K562 (cell line): ENCODE results near the gene COG3. TPM values are rescaled to one million over a fixed set of nuclear protein-coding genes. Genes with fewer than 3 reads are reported as not detected.

Experiments
- ATAC-seq: fragments of 200-7000 bp; cut with Tn5 transposase; 3 replicates; pipeline ENCODE4 v1.9.1; 2020; ENCODE audit warnings: moderate library complexity
- BruUV-seq: library from RNA; stranded (reverse); fragments of 400-500 nt; replicated peaks from 2 replicates; lab custom pipeline; 2021; lab: Mats Ljungman, UMichigan
- CTCF ChIA-PET: fragments of 300-600 bp; formaldehyde crosslinking; extraction: SDS; loops from one replicate; lab custom pipeline; 2021; ENCODE audit warnings: low intra/inter-chr PET ratio; lab: Yijun Ruan, JAX
- POLR2A ChIA-PET: fragments of 300-600, 350-650 bp; sonication (Branson Sonifier 250); formaldehyde crosslinking; extraction: SDS; loops from one replicate; lab custom pipeline; 2021; ENCODE audit warnings: antibody characterized with exemption, inconsistent platforms; lab: Yijun Ruan, JAX
- DNase-seq, 4 experiments: peaks; one replicate each; pipeline versions ENCODE4 v3.0.0 to v3.0.0-alpha.2; 2011 to 2018; ENCODE audit warnings: low spot score in 3 of 4, mixed read lengths in 3 of 4; ENCODE audit errors: extremely low read depth in 1 of 4
- FAIRE-seq: peaks from 2 replicates; lab custom pipeline; 2011; peaks lifted over from hg19 to GRCh38; lab: Jason Lieb, UNC
- H2AFZ ChIP-seq: 2 replicates; pipeline ENCODE4 v1.6.0; 2011; ENCODE audit warnings: low read depth, low read length, control low read depth, inconsistent platforms
- H3K27ac ChIP-seq: fragments of 200-600 bp; 3 replicates; pipeline ENCODE4 v1.8.0; 2011; ENCODE audit warnings: low read depth, mild to moderate bottlenecking, control low read depth, inconsistent platforms, low read length, moderate library complexity, mixed read lengths; ENCODE audit errors: extremely low read depth
- H3K27me3 ChIP-seq, 2 experiments: fragments of 300-600 bp in 1 of 2; 2 replicates in 1 of 2; 3 replicates in 1 of 2; pipeline versions ENCODE4 v1.6.0 to v1.8.0; 2011; ENCODE audit warnings: inconsistent platforms in 2 of 2, low read length in 2 of 2, mild to moderate bottlenecking in 1 of 2, mixed read lengths in 1 of 2, moderate library complexity in 1 of 2; ENCODE audit not compliant: control insufficient read depth in 2 of 2, insufficient read depth in 2 of 2
- H3K36me3 ChIP-seq: fragments of 300-600 bp; 3 replicates; pipeline ENCODE4 v1.8.0; 2011; ENCODE audit warnings: mild to moderate bottlenecking, low read length, inconsistent platforms; ENCODE audit not compliant: control insufficient read depth, insufficient read depth
- H3K4me1 ChIP-seq, 2 experiments: fragments of 200-600 bp in 1 of 2; replicated peaks in 1 of 2; 2 replicates in 1 of 2; 3 replicates in 1 of 2; pipeline versions ENCODE4 v1.5.1 to v1.8.0; 2011; ENCODE audit warnings: inconsistent platforms in 2 of 2, low read length in 2 of 2, mild to moderate bottlenecking in 1 of 2, mixed read lengths in 1 of 2, moderate library complexity in 1 of 2; ENCODE audit not compliant: control insufficient read depth in 2 of 2, insufficient read depth in 2 of 2
- H3K4me2 ChIP-seq: 2 replicates; pipeline ENCODE4 v1.6.1; 2011; ENCODE audit warnings: low read length, control low read depth, inconsistent platforms, mixed read lengths; ENCODE audit not compliant: insufficient read depth
- H3K4me3 ChIP-seq: fragments of 200-600 bp; sonication (generic), shearing (Covaris generic); 2 replicates; pipeline ENCODE4 v1.5.1; 2016; ENCODE audit warnings: control low read depth, inconsistent platforms
- H3K79me2 ChIP-seq: fragments of 200-600 bp; 3 replicates; pipeline ENCODE4 v1.8.0; 2011; ENCODE audit warnings: low read length, inconsistent platforms; ENCODE audit not compliant: control insufficient read depth, insufficient read depth
- H3K9ac ChIP-seq, 2 experiments: 2 replicates each; pipeline versions ENCODE4 v1.6.0 to v1.6.1; 2011; ENCODE audit warnings: low read depth in 2 of 2, low read length in 2 of 2, control low read depth in 1 of 2, inconsistent platforms in 1 of 2, mild to moderate bottlenecking in 1 of 2, mixed read lengths in 1 of 2; ENCODE audit not compliant: insufficient read depth in 1 of 2
- H3K9me1 ChIP-seq: one replicate; pipeline ENCODE4 v1.6.0; 2011; ENCODE audit warnings: inconsistent platforms, mild to moderate bottlenecking, low read length, moderate library complexity; ENCODE audit not compliant: control insufficient read depth, insufficient read depth
- H3K9me3 ChIP-seq: replicated peaks from 2 replicates; pipeline ENCODE4 v1.5.1; 2011; ENCODE audit warnings: low read depth, low read length, inconsistent platforms; ENCODE audit not compliant: control insufficient read depth, insufficient read depth
- H4K20me1 ChIP-seq: replicated peaks from 2 replicates; pipeline ENCODE4 v1.6.1; 2011; ENCODE audit warnings: low read length, inconsistent platforms, mixed read lengths; ENCODE audit not compliant: control insufficient read depth, insufficient read depth
- CBFA2T2 ChIP-seq: fragments of 450-650 bp; conservative IDR thresholded peaks from 2 replicates; pipeline ENCODE4 v1.6.1; 2017; ENCODE audit warnings: mild to moderate bottlenecking
- ELF1 ChIP-seq: fragments of 200-800 bp; sonication (Bioruptor generic); IDR thresholded peaks from 2 replicates; pipeline ENCODE4 v1.6.1; 2016; ENCODE audit warnings: missing genetic modification characterization, missing compliant biosample characterization
- PRMT5 ChIP-seq: sonication (generic); formaldehyde crosslinking; IDR thresholded peaks from 2 replicates; pipeline ENCODE4 v1.5.0; 2020; ENCODE audit warnings: missing genetic modification reagents
- ZFPM2 ChIP-seq: fragments of 250-450 bp; sonication (Bioruptor Pico); IDR thresholded peaks from 2 replicates; pipeline ENCODE4 v1.5.1; 2022; ENCODE audit warnings: mild to moderate bottlenecking
- ZNF263 ChIP-seq: sonication (generic); formaldehyde crosslinking; IDR thresholded peaks from 2 replicates; pipeline ENCODE4 v1.8.0; 2022; ENCODE audit warnings: mild to moderate bottlenecking, missing genetic modification reagents, borderline replicate concordance
- WGBS: fragments of 100-300 bp; shearing (Covaris generic); methylation state at CpG from one replicate; pipeline ENCODE4 v1.1.6; 2016; ENCODE audit warnings: low coverage, mixed read lengths; ENCODE audit not compliant: insufficient coverage; ENCODE audit errors: missing lambda C conversion rate; 5-methylcytosine and 5-hydroxymethylcytosine counted together
- in situ Hi-C: fragments of 300-500 bp; cut with MboI; formaldehyde crosslinking; loops from 4 replicates; pipeline ENCODE4 v1.15.0; 2018; ENCODE audit warnings: inconsistent platforms, mixed read lengths
- intact Hi-C: fragments of 100-400 bp; cut with micrococcal nuclease; formaldehyde crosslinking; loops from 2 replicates; pipeline ENCODE4 v1.14.2; 2022
- polyA plus RNA-seq, 8 experiments: library from polyadenylated mRNA; depleted of rRNA in 4 of 8; stranded (reverse) in 5 of 8; unstranded in 3 of 8; fragments of >200 nt; fragmentation: Nextera tagmentation in 2 of 8; fragmentation: Illumina TruSeq in 1 of 8; extraction: Ambion mirVana in 2 of 8; extraction: Trizol in 1 of 8; gene quantifications; 2 replicates each; pipeline versions ENCODE4 v1.2.1 to v1.2.3, GENCODE V29; 2011 to 2014; ENCODE audit warnings: inconsistent platforms in 1 of 8, missing spikeins in 1 of 8
- total RNA-seq, 7 experiments: library from RNA; depleted of rRNA in 6 of 7; stranded (reverse); fragments of >200 nt in 6 of 7; fragmentation: Illumina TruSeq in 2 of 7; extraction: Trizol in 2 of 7; gene quantifications; 2 replicates each; pipeline versions ENCODE4 v1.2.1 to v1.2.3, GENCODE V29; 2011 to 2021; ENCODE audit warnings: low replicate concordance in 1 of 7
- TF ChIP-seq, protein P1 (sequence below): fragments of 200-800 bp; sonication (Bioruptor generic); IDR thresholded peaks from 2 replicates; pipeline ENCODE4 v1.6.1; 2016; ENCODE audit warnings: missing genetic modification characterization, missing compliant biosample characterization

The COG3 gene
- total and polyA plus RNA-seq, 9 of the 15 experiments (the other 6 are each of a cell fraction or from before 2014, with no cell fraction given), result 3.9 to 22.9 (median 14.5) TPM

GRCh38 chr13:45542391-45542790, 77.7 kb downstream of the COG3 start:
- Histone ChIP-seq H4K20me1 (no peaks in the 10 kb centered on the region; the same call in 1 of the 2 replicates), H3K4me1 (peaks cover 0 to 4% of the 10 kb centered on the region in 2 experiments; a peak in 2 of 5 replicates), H3K9me1 (no peaks in the 10 kb centered on the region), H3K9ac (no peak overlapping the region), H3K27me3 (no peaks in the 10 kb centered on the region), H3K36me3 (no peaks in the 10 kb centered on the region), H3K9me3 (no peaks in the 10 kb centered on the region), H3K27ac (no peak overlapping the region), H2AFZ (no peak overlapping the region), H3K4me3 (no peak overlapping the region), H3K4me2 (no peak overlapping the region), H3K79me2 (no peaks in the 10 kb centered on the region)
- in situ Hi-C loops (no loop called here), intact Hi-C loops (no loop called here)
- ATAC-seq, result no peak
- FAIRE-seq, result no peak
- WGBS, result 6% methylated on average over 7 of the region's 8 CpGs
- ChIA-PET POLR2A (no interaction called here), CTCF (no interaction called here)
- no TSS peak for BruUV-seq
- TF ChIP-seq, protein P1, sequence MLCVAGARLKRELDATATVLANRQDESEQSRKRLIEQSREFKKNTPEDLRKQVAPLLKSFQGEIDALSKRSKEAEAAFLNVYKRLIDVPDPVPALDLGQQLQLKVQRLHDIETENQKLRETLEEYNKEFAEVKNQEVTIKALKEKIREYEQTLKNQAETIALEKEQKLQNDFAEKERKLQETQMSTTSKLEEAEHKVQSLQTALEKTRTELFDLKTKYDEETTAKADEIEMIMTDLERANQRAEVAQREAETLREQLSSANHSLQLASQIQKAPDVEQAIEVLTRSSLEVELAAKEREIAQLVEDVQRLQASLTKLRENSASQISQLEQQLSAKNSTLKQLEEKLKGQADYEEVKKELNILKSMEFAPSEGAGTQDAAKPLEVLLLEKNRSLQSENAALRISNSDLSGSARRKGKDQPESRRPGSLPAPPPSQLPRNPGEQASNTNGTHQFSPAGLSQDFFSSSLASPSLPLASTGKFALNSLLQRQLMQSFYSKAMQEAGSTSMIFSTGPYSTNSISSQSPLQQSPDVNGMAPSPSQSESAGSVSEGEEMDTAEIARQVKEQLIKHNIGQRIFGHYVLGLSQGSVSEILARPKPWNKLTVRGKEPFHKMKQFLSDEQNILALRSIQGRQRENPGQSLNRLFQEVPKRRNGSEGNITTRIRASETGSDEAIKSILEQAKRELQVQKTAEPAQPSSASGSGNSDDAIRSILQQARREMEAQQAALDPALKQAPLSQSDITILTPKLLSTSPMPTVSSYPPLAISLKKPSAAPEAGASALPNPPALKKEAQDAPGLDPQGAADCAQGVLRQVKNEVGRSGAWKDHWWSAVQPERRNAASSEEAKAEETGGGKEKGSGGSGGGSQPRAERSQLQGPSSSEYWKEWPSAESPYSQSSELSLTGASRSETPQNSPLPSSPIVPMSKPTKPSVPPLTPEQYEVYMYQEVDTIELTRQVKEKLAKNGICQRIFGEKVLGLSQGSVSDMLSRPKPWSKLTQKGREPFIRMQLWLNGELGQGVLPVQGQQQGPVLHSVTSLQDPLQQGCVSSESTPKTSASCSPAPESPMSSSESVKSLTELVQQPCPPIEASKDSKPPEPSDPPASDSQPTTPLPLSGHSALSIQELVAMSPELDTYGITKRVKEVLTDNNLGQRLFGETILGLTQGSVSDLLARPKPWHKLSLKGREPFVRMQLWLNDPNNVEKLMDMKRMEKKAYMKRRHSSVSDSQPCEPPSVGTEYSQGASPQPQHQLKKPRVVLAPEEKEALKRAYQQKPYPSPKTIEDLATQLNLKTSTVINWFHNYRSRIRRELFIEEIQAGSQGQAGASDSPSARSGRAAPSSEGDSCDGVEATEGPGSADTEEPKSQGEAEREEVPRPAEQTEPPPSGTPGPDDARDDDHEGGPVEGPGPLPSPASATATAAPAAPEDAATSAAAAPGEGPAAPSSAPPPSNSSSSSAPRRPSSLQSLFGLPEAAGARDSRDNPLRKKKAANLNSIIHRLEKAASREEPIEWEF, result no peak
- TF ChIP-seq PRMT5 (CRISPR knock-in tag), result no peak
- no peak for TF ChIP-seq ELF1 (tag)
- no peak for TF ChIP-seq CBFA2T2
- no peak for TF ChIP-seq ZNF263 (CRISPR knock-in tag)
- TF ChIP-seq ZFPM2 (CRISPR knock-in tag), result no peak
- no peak for DNase-seq
